Gastroesophageal sphincter (tissue), 4 donors: ENCODE results near the gene LRRC46. TPM values are rescaled to one million over a fixed set of nuclear protein-coding genes. Genes with fewer than 3 reads are reported as not detected.

Experiments
- ATAC-seq: fragments of 150-250 bp; one replicate; pipeline ENCODE4 v1.9.1; 2016; ENCODE audit warnings: mild to moderate bottlenecking, moderate library complexity
- H3K27ac ChIP-seq, 4 donors: fragments of 200-600 bp; sonication (generic) in 3 of 4; 1 replicate in 3 of 4; 2 replicates in 1 of 4; pipeline ENCODE4 v1.5.1; 2016 to 2019
- H3K27me3 ChIP-seq: fragments of 200-600 bp; sonication (generic); one replicate; pipeline ENCODE4 v1.5.1; 2019
- H3K36me3 ChIP-seq, 2 donors: fragments of 200-600 bp; sonication (generic); one replicate each; pipeline ENCODE4 v1.5.1; 2019; ENCODE audit warnings: control low read depth in 1 of 2
- H3K4me1 ChIP-seq, 3 donors: fragments of 200-600 bp; sonication (generic); 1 replicate in 2 of 3; 2 replicates in 1 of 3; pipeline ENCODE4 v1.5.1; 2016 to 2019; ENCODE audit warnings: control low read depth in 2 of 3
- H3K4me3 ChIP-seq, 2 donors: fragments of 200-600 bp; sonication (generic); one replicate each; pipeline ENCODE4 v1.5.1; 2019; ENCODE audit warnings: mild to moderate bottlenecking in 1 of 2, moderate library complexity in 1 of 2
- H3K9me3 ChIP-seq, 3 donors: fragments of 200-600 bp; sonication (generic); one replicate each; pipeline ENCODE4 v1.5.1; 2017 to 2019; ENCODE audit warnings: control low read depth in 2 of 3
- EP300 ChIP-seq: sonication (generic); formaldehyde crosslinking; IDR thresholded peaks from one replicate; pipeline ENCODE4 v1.6.1; 2017; ENCODE audit warnings: antibody characterized with exemption, mild to moderate bottlenecking
- POLR2A ChIP-seq, 2 donors: fragments of 450-650 bp; IDR thresholded peaks; one replicate each; pipeline ENCODE4 v1.6.1; 2017; ENCODE audit warnings: antibody characterized with exemption in 2 of 2, mild to moderate bottlenecking in 2 of 2, moderate library complexity in 1 of 2
- POLR2AphosphoS5 ChIP-seq: sonication (generic); formaldehyde crosslinking; IDR thresholded peaks from one replicate; pipeline ENCODE4 v1.6.1; 2017; ENCODE audit warnings: antibody characterized with exemption
- WGBS, 2 donors: methylation state at CpG; one replicate each; pipeline ENCODE4 v1.1.5; 2018; ENCODE audit warnings: low coverage in 1 of 2; 5-methylcytosine and 5-hydroxymethylcytosine counted together
- total RNA-seq, 4 donors: library from RNA; depleted of rRNA; stranded (reverse); fragments of >200 nt; gene quantifications; one replicate each; pipeline ENCODE4 v1.1.0, GENCODE V29; 2016
- TF ChIP-seq, protein P1 (sequence below), 4 experiments: fragments of 200-600 bp in 2 of 4; fragments of 450-650 bp in 2 of 4; sonication (generic) in 1 of 4; IDR thresholded peaks; one replicate each; pipeline ENCODE4 v1.5.1; 2017 to 2019; ENCODE audit warnings: antibody characterized with exemption in 4 of 4, mild to moderate bottlenecking in 2 of 4, moderate library complexity in 2 of 4

Gene LRRC46
- total RNA-seq, 4 donors from 2014 or later = 0.46 to 1.3 TPM; not detected in 2

DNA sequence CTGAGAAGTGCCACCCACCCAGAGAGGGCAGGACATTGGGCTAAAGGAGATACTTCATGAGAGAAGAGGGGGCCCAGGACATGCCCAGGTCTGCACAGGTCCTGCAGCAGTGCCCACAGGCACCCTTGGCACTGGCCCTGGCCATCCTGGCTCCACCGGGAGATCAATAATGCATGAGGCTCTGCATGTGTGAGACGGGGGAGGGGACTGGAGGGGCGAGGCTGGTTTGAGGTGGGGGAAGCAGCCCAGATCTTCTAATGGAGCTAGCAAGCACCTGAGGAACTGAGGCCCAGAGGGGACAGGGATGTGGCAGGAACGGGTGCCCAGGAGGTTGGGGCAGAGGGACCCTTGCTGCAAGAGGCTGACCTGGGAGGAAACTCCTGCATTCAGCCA lies 10.4 kb upstream of the LRRC46 start:
- WGBS, 2 donors = 0% methylated on average over 1 of the region's 4 CpGs; no CpG with 5 or more reads in 1 of the 2 donors
- peak overlapping the region; percentile 39 to 60 for H3K4me3 ChIP-seq
- no peaks in the 10 kb centered on the region for H3K27me3 ChIP-seq
- H3K9me3 ChIP-seq = no peaks in the 10 kb centered on the region
- no peak for ATAC-seq
- TF ChIP-seq, protein P1, sequence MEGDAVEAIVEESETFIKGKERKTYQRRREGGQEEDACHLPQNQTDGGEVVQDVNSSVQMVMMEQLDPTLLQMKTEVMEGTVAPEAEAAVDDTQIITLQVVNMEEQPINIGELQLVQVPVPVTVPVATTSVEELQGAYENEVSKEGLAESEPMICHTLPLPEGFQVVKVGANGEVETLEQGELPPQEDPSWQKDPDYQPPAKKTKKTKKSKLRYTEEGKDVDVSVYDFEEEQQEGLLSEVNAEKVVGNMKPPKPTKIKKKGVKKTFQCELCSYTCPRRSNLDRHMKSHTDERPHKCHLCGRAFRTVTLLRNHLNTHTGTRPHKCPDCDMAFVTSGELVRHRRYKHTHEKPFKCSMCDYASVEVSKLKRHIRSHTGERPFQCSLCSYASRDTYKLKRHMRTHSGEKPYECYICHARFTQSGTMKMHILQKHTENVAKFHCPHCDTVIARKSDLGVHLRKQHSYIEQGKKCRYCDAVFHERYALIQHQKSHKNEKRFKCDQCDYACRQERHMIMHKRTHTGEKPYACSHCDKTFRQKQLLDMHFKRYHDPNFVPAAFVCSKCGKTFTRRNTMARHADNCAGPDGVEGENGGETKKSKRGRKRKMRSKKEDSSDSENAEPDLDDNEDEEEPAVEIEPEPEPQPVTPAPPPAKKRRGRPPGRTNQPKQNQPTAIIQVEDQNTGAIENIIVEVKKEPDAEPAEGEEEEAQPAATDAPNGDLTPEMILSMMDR (IDR thresholded peaks at IDR 0.05) = no peak
- TF ChIP-seq EP300 (no peak), POLR2AphosphoS5 (no peak), POLR2A (IDR thresholded peaks at IDR 0.05) (no peak)
- H3K4me1 ChIP-seq = peaks cover 0 to 30% (median 3%) of the 10 kb centered on the region in 3 donors
- H3K27ac ChIP-seq = peak overlapping the region in 3 of 4 donors; percentile 5 to 60 (median 50)
- peaks cover 0 to 75% of the 10 kb centered on the region in 2 donors for H3K36me3 ChIP-seq

DNA sequence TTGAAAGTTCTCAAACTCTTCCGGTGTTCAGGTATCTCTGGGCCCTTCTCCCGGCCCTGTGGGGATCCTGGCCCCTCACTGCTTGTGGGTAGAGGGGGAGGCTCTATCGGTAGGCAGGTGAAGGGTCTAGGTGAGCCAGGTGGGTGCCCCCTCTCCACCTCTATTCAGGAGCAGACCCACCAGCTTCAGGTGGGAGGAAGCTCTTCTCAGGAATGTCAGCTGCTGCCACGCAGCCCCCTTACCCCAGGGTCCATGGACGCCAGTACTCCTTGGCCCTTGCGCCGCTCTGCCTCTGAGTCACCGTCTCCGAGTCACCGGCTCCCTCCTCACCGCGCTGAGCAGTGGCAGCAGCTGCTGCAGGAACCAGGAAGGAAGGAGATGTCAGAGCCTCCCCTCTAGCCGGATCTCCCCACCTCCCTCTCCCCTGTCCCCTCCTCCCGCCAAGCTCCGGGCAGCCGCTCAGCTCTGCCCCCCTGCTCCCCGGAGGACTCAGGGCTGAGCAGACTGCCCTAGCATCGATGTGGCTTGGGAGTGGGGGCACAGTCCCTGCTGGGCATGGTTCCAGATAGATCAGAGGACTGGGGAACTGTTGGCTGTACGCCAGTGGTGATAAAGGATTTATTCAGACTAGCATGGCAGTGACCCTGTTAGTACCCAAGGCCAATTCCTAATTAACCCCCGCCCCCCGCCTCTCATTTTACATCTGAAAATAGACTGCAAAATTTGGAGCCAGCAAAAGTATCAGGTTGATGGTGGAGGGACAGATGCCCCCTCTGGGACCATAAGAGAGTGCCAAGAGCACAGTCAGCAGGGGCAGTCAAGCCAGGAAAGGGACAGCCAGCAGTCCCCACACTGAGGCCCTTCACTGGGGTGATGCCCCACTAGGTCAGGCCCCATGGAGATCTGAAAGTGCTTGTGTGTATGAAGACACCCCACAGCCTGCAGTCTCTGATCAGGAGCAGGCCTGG lies 9.8 kb upstream of the LRRC46 start, which contains the start of gene OSBPL7:
OSBPL7 (minus strand) TSS at position 371 of the 968 bp plus-strand sequence. CDS start 1,516 bp downstream, outside the sequence.
- peak; percentile 83 for ATAC-seq
- WGBS, 2 donors = 20% methylated on average over 1 of the region's 21 CpGs; no CpG with 5 or more reads in 1 of the 2 donors
- Histone ChIP-seq H3K27ac (peak within 1 kb of the TSS in 3 of 4 donors; percentile 5 to 60 (median 50)), H3K4me3 (peak within 1 kb of the TSS; percentile 39 to 60), H3K27me3 (no peaks in the 10 kb centered on the region), H3K4me1 (peaks cover 0 to 30% (median 3%) of the 10 kb centered on the region in 3 donors), H3K36me3 (peaks cover 0 to 75% of the 10 kb centered on the region in 2 donors), H3K9me3 (no peaks in the 10 kb centered on the region)
- TF ChIP-seq, protein P1 (IDR thresholded peaks at IDR 0.05) = peak in 1 of 4 experiments; percentile 48
- TF ChIP-seq POLR2AphosphoS5 (no peak), POLR2A (IDR thresholded peaks at IDR 0.05) (peak; percentile 16 to 22)

DNA sequence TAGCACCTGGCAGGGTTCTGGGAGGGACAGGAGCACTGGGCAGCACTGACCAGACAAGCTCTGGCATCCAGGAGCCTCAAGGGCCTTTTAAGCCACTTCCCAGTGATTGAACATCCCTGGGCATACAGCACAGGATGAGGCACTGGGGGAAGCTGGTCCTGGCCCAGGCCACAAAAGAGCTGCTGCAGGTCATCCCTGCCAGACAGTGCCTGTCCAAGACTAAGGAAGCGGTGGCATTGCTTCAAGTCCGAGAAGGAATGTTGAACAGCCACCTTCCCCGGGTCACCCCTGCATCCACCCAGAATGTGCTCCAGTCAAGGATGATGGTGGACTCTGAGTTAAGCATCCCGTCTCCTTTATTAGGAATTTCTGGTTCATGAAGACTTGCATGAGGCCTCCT lies 8.7 kb upstream of the LRRC46 start:
- H3K27ac ChIP-seq = no peak overlapping the region
- H3K27me3 ChIP-seq = no peaks in the 10 kb centered on the region
- H3K4me3 ChIP-seq = no peak overlapping the region
- no peak for TF ChIP-seq POLR2A (IDR thresholded peaks at IDR 0.05)
- no peak for TF ChIP-seq EP300
- TF ChIP-seq POLR2AphosphoS5 = no peak
- TF ChIP-seq, protein P1 (IDR thresholded peaks at IDR 0.05) = no peak
- peaks cover 0 to 75% of the 10 kb centered on the region in 2 donors for H3K36me3 ChIP-seq
- WGBS, 2 donors = 74% methylated on average over 2 of the region's 4 CpGs; no CpG with 5 or more reads in 1 of the 2 donors
- H3K4me1 ChIP-seq = peaks cover 0 to 30% (median 3%) of the 10 kb centered on the region in 3 donors
- ATAC-seq = no peak
- no peaks in the 10 kb centered on the region for H3K9me3 ChIP-seq

DNA sequence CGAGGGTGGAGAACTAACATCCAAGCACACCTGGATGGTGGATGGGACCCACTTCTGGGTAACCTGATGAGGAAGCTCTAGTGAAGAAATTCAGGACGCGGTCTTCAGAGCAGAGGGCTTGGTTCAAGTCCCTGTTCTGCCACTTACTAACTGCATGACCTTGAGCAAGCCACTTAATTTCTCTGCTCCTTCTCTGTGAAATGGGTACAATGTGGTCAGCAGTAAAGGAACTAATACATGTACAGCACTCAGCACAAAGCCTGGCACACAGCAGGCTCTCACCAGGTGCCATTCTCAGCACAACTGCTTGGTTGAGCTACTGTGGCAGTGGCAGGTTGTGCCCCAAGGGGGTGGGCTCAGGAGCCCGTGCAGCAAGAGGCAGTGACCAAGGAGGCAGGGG lies 8.0 kb upstream of the LRRC46 start:
- Histone ChIP-seq H3K27ac (no peak overlapping the region), H3K9me3 (no peaks in the 10 kb centered on the region), H3K27me3 (no peaks in the 10 kb centered on the region), H3K36me3 (peaks cover 0 to 75% of the 10 kb centered on the region in 2 donors), H3K4me3 (no peak overlapping the region), H3K4me1 (peaks cover 0 to 30% (median 3%) of the 10 kb centered on the region in 3 donors)
- 67 to 90% methylated on average over 2 to 4 of the region's 4 CpGs for WGBS, 2 donors
- ATAC-seq = no peak
- TF ChIP-seq EP300 = no peak
- TF ChIP-seq POLR2AphosphoS5 = no peak
- TF ChIP-seq, protein P1 (IDR thresholded peaks at IDR 0.05) = no peak
- no peak for TF ChIP-seq POLR2A (IDR thresholded peaks at IDR 0.05)
